ENCODE measurements around the gene COP1.
"Not testable (repeated sequence)": the region's sequence is repeated elsewhere in the genome, so short reads cannot be mapped to it uniquely, and the experiment has no call there.

COP1 gene

GRCh38 chr1:176206961-176207902 is at the start of gene COP1:
TSS of gene COP1 (minus strand) at chr1:176207286. CDS start at chr1:176206978, 308 bp downstream.
- peak; percentile 96 for DNase-seq (ENCODE audit: low spot score)

GRCh38 chr1:176252191-176252590 is 45.1 kb upstream of the COP1 start:
- no peak for DNase-seq (ENCODE audit: low spot score)

GRCh38 chr1:176244851-176245250 is 37.8 kb upstream of the COP1 start:
- DNase-seq (ENCODE audit: low spot score), result no peak

GRCh38 chr1:176243746-176244145 is 36.7 kb upstream of the COP1 start:
- DNase-seq (ENCODE audit: low spot score), result no peak

- peak; percentile 7 for DNase-seq (ENCODE audit: low spot score)
These were observed 34.4 kb upstream of the COP1 start for GRCh38 chr1:176241385-176242015.

- DNase-seq (ENCODE audit: low spot score), result not testable (repeated sequence)
These were observed 26.6 kb upstream of the COP1 start for GRCh38 chr1:176233657-176234056.

GRCh38 chr1:176227579-176227978 is 20.5 kb upstream of the COP1 start:
- no peak for DNase-seq (ENCODE audit: low spot score)

GRCh38 chr1:176225911-176226310 is 18.8 kb upstream of the COP1 start:
- DNase-seq (ENCODE audit: low spot score), result no peak

- no peak for DNase-seq (ENCODE audit: low spot score)
These were observed 18.4 kb upstream of the COP1 start for GRCh38 chr1:176225479-176225875.

- no peak for DNase-seq (ENCODE audit: low spot score)
These were observed 15.1 kb upstream of the COP1 start for GRCh38 chr1:176222196-176222595.

GRCh38 chr1:176220100-176220689 is 13.1 kb upstream of the COP1 start:
- no peak for DNase-seq (ENCODE audit: low spot score)

- DNase-seq (ENCODE audit: low spot score), result no peak
These were observed 10.5 kb upstream of the COP1 start for GRCh38 chr1:176217461-176218099.

- no peak for DNase-seq (ENCODE audit: low spot score)
These were observed 8.9 kb upstream of the COP1 start for GRCh38 chr1:176216031-176216430.

GRCh38 chr1:176211396-176212165 is 4.5 kb upstream of the COP1 start:
- no peak for DNase-seq (ENCODE audit: low spot score)

GRCh38 chr1:176208034-176208433 is 948 bp upstream of the COP1 start:
- no peak for DNase-seq (ENCODE audit: low spot score)

GRCh38 chr1:176206006-176206960 is 803 bp downstream of the COP1 start:
- peak; percentile 42 for DNase-seq (ENCODE audit: low spot score)

- peak; percentile 9 for DNase-seq (ENCODE audit: low spot score)
These were observed 1.7 kb downstream of the COP1 start for GRCh38 chr1:176205332-176205914.

GRCh38 chr1:176204655-176205054 is 2.4 kb downstream of the COP1 start:
- not testable (repeated sequence) for DNase-seq (ENCODE audit: low spot score)

- DNase-seq (ENCODE audit: low spot score), result no peak
These were observed 3.4 kb downstream of the COP1 start for GRCh38 chr1:176203735-176204134.

- DNase-seq (ENCODE audit: low spot score), result no peak
These were observed 5.5 kb downstream of the COP1 start for GRCh38 chr1:176201568-176201967.
